ENCODE measurements around the gene TMEM62. TPM values are rescaled to one million over a fixed set of nuclear protein-coding genes. Genes with fewer than 3 reads are reported as not detected.

TMEM62 gene
- total and polyA plus RNA-seq, 9 of the 15 experiments (the other 6 are each of a cell fraction or from before 2014, with no cell fraction given): 4.4 to 16.6 (median 11.1) TPM

DNA sequence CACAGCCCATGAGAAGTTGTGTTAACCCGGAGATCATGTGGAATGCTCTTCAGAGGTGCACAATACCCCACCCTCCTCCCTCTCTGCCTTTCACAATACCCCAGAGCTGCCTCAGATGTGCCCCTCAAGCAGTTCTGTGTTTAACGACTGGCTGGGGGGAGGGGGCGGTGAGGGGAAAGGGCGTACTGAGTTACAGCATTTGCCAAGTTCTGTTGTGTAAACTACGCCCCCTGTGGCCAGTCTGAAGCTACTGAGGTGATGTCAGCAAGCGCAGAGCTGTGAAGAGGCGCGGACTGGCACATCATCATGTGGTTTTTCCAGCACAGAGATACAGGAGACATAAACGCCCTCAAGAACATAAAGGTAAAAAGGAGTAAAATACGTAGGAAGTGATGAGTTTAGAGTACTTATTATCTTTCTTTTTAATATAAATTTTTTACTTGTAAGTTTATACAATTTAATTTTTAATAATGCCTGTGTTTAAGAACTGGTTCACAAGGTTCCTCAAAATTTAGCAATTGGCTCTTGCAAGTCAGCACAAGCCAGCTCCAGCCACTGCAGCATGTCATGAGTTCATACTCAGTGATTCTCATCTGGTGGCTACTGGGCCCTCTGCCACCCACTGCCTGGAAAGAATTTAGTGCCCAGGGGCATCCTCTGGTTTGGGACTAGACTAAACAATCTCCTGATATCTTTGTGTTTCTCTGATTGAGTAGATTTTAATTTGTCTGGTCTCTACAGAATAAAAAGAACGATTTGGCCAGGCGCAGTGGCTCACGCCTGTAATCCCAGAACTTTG, 85.7 kb downstream of the TMEM62 start:
- peak; percentile 73 for ATAC-seq
- TF ChIP-seq HOXB6 (CRISPR knock-in tag; IDR thresholded peaks at IDR 0.05; ENCODE audit: borderline replicate concordance) (no peak), SIN3A (IDR thresholded peaks at IDR 0.05; ENCODE audit: borderline replicate concordance in 2 of 2, control insufficient read depth in 1 of 2, low read depth in 2 of 2, low read length in 2 of 2) (0 out of 4 replicates have a peak, but pooled peaks of 1 of the 2 experiments have one; percentile 12), CREB1 (IDR thresholded peaks at IDR 0.05) (no peak), CREB1 (CRISPR knock-in tag; IDR thresholded peaks at IDR 0.05) (no peak), HNRNPLL (IDR thresholded peaks at IDR 0.05; ENCODE audit: low read depth, low read length, poor library complexity, severe bottlenecking) (no peak), ZNF3 (CRISPR knock-in tag; IDR thresholded peaks at IDR 0.05) (no peak), ETV5 (CRISPR knock-in tag; IDR thresholded peaks at IDR 0.05; ENCODE audit: low read depth) (no peak), SMARCA4 (IDR thresholded peaks at IDR 0.05) (0 out of 2 replicates have a peak, but pooled peaks have one; percentile 22), MTF1 (CRISPR knock-in tag; IDR thresholded peaks at IDR 0.05; ENCODE audit: borderline replicate concordance) (no peak), MCM3 (IDR thresholded peaks at IDR 0.05) (no peak), SRSF7 (optimal IDR thresholded peaks at IDR 0.05; ENCODE audit: low read depth, low read length) (no peak), TOE1 (IDR thresholded peaks at IDR 0.05; ENCODE audit: borderline replicate concordance) (no peak), TOE1 (CRISPR knock-in tag; IDR thresholded peaks at IDR 0.05; ENCODE audit: borderline replicate concordance, low read depth) (no peak), JUN (IDR thresholded peaks at IDR 0.05; ENCODE audit: borderline replicate concordance, low read depth, low read length) (0 out of 2 replicates have a peak, but pooled peaks have one; percentile 7), JUN (CRISPR knock-in tag; IDR thresholded peaks at IDR 0.05; ENCODE audit: borderline replicate concordance) (no peak), ZC3H11A (IDR thresholded peaks at IDR 0.05; ENCODE audit: low read depth, low read length) (no peak)
- TF ChIP-seq, protein P1, sequence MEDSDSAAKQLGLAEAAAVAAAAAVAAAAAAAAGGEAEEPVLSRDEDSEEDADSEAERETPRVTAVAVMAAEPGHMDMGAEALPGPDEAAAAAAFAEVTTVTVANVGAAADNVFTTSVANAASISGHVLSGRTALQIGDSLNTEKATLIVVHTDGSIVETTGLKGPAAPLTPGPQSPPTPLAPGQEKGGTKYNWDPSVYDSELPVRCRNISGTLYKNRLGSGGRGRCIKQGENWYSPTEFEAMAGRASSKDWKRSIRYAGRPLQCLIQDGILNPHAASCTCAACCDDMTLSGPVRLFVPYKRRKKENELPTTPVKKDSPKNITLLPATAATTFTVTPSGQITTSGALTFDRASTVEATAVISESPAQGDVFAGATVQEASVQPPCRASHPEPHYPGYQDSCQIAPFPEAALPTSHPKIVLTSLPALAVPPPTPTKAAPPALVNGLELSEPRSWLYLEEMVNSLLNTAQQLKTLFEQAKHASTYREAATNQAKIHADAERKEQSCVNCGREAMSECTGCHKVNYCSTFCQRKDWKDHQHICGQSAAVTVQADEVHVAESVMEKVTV (CRISPR knock-in tag; IDR thresholded peaks at IDR 0.05): no peak
- TF ChIP-seq, protein P2, sequence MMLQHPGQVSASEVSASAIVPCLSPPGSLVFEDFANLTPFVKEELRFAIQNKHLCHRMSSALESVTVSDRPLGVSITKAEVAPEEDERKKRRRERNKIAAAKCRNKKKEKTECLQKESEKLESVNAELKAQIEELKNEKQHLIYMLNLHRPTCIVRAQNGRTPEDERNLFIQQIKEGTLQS (IDR thresholded peaks at IDR 0.05): peak; percentile 69
- TF ChIP-seq, protein P2 (CRISPR knock-in tag; conservative IDR thresholded peaks at IDR 0.05): no peak
- TF ChIP-seq, protein P3, sequence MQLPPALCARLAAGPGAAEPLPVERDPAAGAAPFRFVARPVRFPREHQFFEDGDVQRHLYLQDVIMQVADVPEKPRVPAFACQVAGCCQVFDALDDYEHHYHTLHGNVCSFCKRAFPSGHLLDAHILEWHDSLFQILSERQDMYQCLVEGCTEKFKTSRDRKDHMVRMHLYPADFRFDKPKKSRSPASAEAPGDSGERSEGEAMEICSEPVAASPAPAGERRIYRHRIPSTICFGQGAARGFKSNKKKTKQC (CRISPR knock-in tag; IDR thresholded peaks at IDR 0.05): no peak

More for the DNA sequence above, 85.7 kb downstream of the TMEM62 start:
- H3K4me1 ChIP-seq (replicated peaks in 1 of 2; ENCODE audit: control insufficient read depth in 2 of 2, insufficient read depth in 2 of 2, low read length in 2 of 2): peaks cover 26 to 31% of the 10 kb centered on the region in 2 experiments; a peak in 4 of 5 replicates
- no peak overlapping the region for H3K27ac ChIP-seq (ENCODE audit: extremely low read depth, low read depth, low read length)
- H3K27me3 ChIP-seq (ENCODE audit: control insufficient read depth in 2 of 2, insufficient read depth in 2 of 2, low read length in 2 of 2): no peaks in the 10 kb centered on the region
- ChIA-PET CTCF (ENCODE audit: low intra/inter-chr PET ratio) (no interaction called here), POLR2A (interaction anchor here (0.8 to 1.2 kb wide), 3 partner anchors 10 to 499 kb away, joined by 3 to 4 read pairs (median 3); no protein-coding TSS in a partner anchor)
- BruUV-seq (replicated peaks): no TSS peak
- no peaks in the 10 kb centered on the region for H4K20me1 ChIP-seq (replicated peaks; ENCODE audit: control insufficient read depth, insufficient read depth, low read length)
- H3K36me3 ChIP-seq (ENCODE audit: control insufficient read depth, insufficient read depth, low read length): no peaks in the 10 kb centered on the region
- in situ Hi-C loops (cut with MboI) (no loop called here), intact Hi-C loops (cut with micrococcal nuclease) (no loop called here)
- H3K4me3 ChIP-seq: no peak overlapping the region
- peak overlapping the region; percentile 67; the same call in 1 of the 2 replicates for H2AFZ ChIP-seq (ENCODE audit: low read depth, low read length)
- peak; percentile 60 to 77 (median 64) for DNase-seq (ENCODE audit: extremely low read depth in 1 of 4, low spot score in 3 of 4)
- H3K9me1 ChIP-seq (ENCODE audit: control insufficient read depth, insufficient read depth, low read length): no peaks in the 10 kb centered on the region
- WGBS (ENCODE audit: insufficient coverage, low coverage, missing lambda C conversion rate): 58% methylated on average over 13 of the region's 13 CpGs
- no peak overlapping the region for H3K4me2 ChIP-seq (ENCODE audit: insufficient read depth, low read length)
- FAIRE-seq: peak; percentile 70
- no peaks in the 10 kb centered on the region; the same call in 1 of the 2 replicates for H3K9me3 ChIP-seq (replicated peaks; ENCODE audit: control insufficient read depth, insufficient read depth, low read depth, low read length)
- H3K79me2 ChIP-seq (ENCODE audit: control insufficient read depth, insufficient read depth, low read length): no peaks in the 10 kb centered on the region
- H3K9ac ChIP-seq (ENCODE audit: insufficient read depth in 1 of 2, low read depth in 2 of 2, low read length in 2 of 2): no peak overlapping the region

Data from K562 (cell line).